GM10248 (cell line): ENCODE data around the gene TP53INP2.
"Not testable (repeated sequence)": the region's sequence is repeated elsewhere in the genome, so short reads cannot be mapped to it uniquely, and the experiment has no call there.

Experiments used
- CTCF ChIA-PET: fragments of 300-600 bp; sonication (Branson Sonifier 250); formaldehyde crosslinking; extraction: SDS; loops from one replicate; lab custom pipeline; 2021; ENCODE audit warnings: antibody characterized with exemption; lab: Yijun Ruan, JAX
- POLR2A ChIA-PET: fragments of 350-650 bp; sonication (Branson Sonifier 250); formaldehyde crosslinking; extraction: SDS; loops from one replicate; lab custom pipeline; 2020; ENCODE audit warnings: antibody characterized with exemption; lab: Yijun Ruan, JAX
- DNase-seq: peaks from one replicate; pipeline ENCODE4 v3.0.0; 2012; ENCODE audit errors: extremely low spot score
- CTCF ChIP-seq: IDR thresholded peaks from 2 replicates; pipeline ENCODE4 v1.5.1; 2012; ENCODE audit warnings: mild to moderate bottlenecking, low read depth; ENCODE audit errors: extremely low read depth, missing control alignments, control extremely low read depth

TP53INP2 gene

GRCh38 chr20:34704177-34705007 lies at the start of gene TP53INP2:
TP53INP2 (plus strand) TSS chr20:34704344; CDS start chr20:34708740, 4,396 bp downstream.
- CTCF ChIA-PET, result interaction anchor here (0.8 to 1.4 kb wide), 4 partner anchors 20 to 392 kb away, joined by 3 to 10 read pairs (median 4); no protein-coding TSS in a partner anchor
- POLR2A ChIA-PET, result interaction anchor here (0.6 to 0.8 kb wide), 2 partner anchors 15 to 23 kb away, joined by 3 read pairs; no protein-coding TSS in a partner anchor
- peak; percentile 89 for DNase-seq

GRCh38 chr20:34658654-34659053 lies 45.5 kb upstream of the TP53INP2 start:
- POLR2A ChIA-PET, DNase-seq, CTCF ChIA-PET: not testable (repeated sequence)

More at GRCh38 chr20:34704177-34705007, at the start of gene TP53INP2:
- no peak for TF ChIP-seq CTCF

GRCh38 chr20:34661811-34662210 lies 42.3 kb upstream of the TP53INP2 start:
- POLR2A ChIA-PET, CTCF ChIA-PET: not testable (repeated sequence)

GRCh38 chr20:34663213-34663943 lies 40.8 kb upstream of the TP53INP2 start:
- POLR2A ChIA-PET, result no interaction called here
- CTCF ChIA-PET, result interaction anchor here (1.0 to 2.0 kb wide), 2 partner anchors 13 to 17 kb away, joined by 3 to 4 read pairs; no protein-coding TSS in a partner anchor
- no peak for TF ChIP-seq CTCF
- no peak for DNase-seq

More at GRCh38 chr20:34661811-34662210, 42.3 kb upstream of the TP53INP2 start:
- DNase-seq, result not testable (repeated sequence)

- DNase-seq, POLR2A ChIA-PET: not testable (repeated sequence)
- CTCF ChIA-PET, result interaction anchor here (1.1 kb wide), 1 partner anchor 30 kb away, joined by 3 read pairs; no protein-coding TSS in a partner anchor
Measured at GRCh38 chr20:34664751-34665150, 39.4 kb upstream of the TP53INP2 start.

- ChIA-PET CTCF (interaction anchor here (0.9 kb wide), 1 partner anchor 356 kb away, joined by 3 read pairs; no protein-coding TSS in a partner anchor), POLR2A (no interaction called here)
- no peak for DNase-seq
- no peak for TF ChIP-seq CTCF
Measured at GRCh38 chr20:34669094-34669493, 35.0 kb upstream of the TP53INP2 start.

GRCh38 chr20:34673412-34673811 lies 30.7 kb upstream of the TP53INP2 start:
- no peak for DNase-seq
- ChIA-PET POLR2A (no interaction called here), CTCF (interaction anchor here (1.4 to 1.7 kb wide), 2 partner anchors 9 to 22 kb away, joined by 5 read pairs; no protein-coding TSS in a partner anchor)
- TF ChIP-seq CTCF, result no peak
